Measurements from ENCODE around the gene CLIP3. TPM values are rescaled to one million over a fixed set of nuclear protein-coding genes. Genes with fewer than 3 reads are reported as not detected.
A peak's percentile ranks its signal among the peaks of the same experiment; 100 is the strongest.

Gene CLIP3
- total and polyA plus RNA-seq, 9 of the 15 experiments (the other 6 are each of a cell fraction or from before 2014, with no cell fraction given), result 0.01 to 0.50 (median 0.15) TPM; not detected in 1

GRCh38 chr19:36054119-36054732 lies 21.6 kb upstream of the CLIP3 start, which contains the start of gene THAP8:
Gene THAP8 (minus strand): TSS chr19:36054285. CDS start chr19:36054217, 68 bp downstream.
- H3K9me3 ChIP-seq (replicated peaks; ENCODE audit: control insufficient read depth, insufficient read depth, low read depth, low read length), result no peaks in the 10 kb centered on the region
- H3K36me3 ChIP-seq (ENCODE audit: control insufficient read depth, insufficient read depth, low read length), result peaks cover 25% of the 10 kb centered on the region
- no peaks in the 10 kb centered on the region for H3K27me3 ChIP-seq (ENCODE audit: control insufficient read depth in 2 of 2, insufficient read depth in 2 of 2, low read length in 2 of 2)
- peak within 1 kb of the TSS; percentile 91 for H2AFZ ChIP-seq (ENCODE audit: low read depth, low read length)
- H3K9ac ChIP-seq (ENCODE audit: insufficient read depth in 1 of 2, low read depth in 2 of 2, low read length in 2 of 2), result peak within 1 kb of the TSS; percentile 77 to 96
- peak within 1 kb of the TSS; percentile 55 for H3K4me3 ChIP-seq
- BruUV-seq (replicated peaks), result no TSS peak
- ATAC-seq (peak; percentile 90), FAIRE-seq (peak; percentile 96), DNase-seq (ENCODE audit: extremely low read depth in 1 of 4, low spot score in 3 of 4) (peak; percentile 94 to 99 (median 97))
- WGBS (ENCODE audit: insufficient coverage, low coverage, missing lambda C conversion rate), result 0% methylated on average over 53 of the region's 56 CpGs
- no peaks in the 10 kb centered on the region for H3K9me1 ChIP-seq (ENCODE audit: control insufficient read depth, insufficient read depth, low read length)
- H3K4me2 ChIP-seq (ENCODE audit: insufficient read depth, low read length), result peak within 1 kb of the TSS; percentile 90
- intact Hi-C loops (cut with micrococcal nuclease) (loop anchor here (5.0 kb wide), 1 partner anchor 57 kb away; the partner anchor contains the start of gene SDHAF1), in situ Hi-C loops (cut with MboI) (no loop called here)
- H4K20me1 ChIP-seq (replicated peaks; ENCODE audit: control insufficient read depth, insufficient read depth, low read length), result no peaks in the 10 kb centered on the region
- H3K4me1 ChIP-seq (replicated peaks in 1 of 2; ENCODE audit: control insufficient read depth in 2 of 2, insufficient read depth in 2 of 2, low read length in 2 of 2), result peaks cover 5 to 26% of the 10 kb centered on the region in 2 experiments; a peak in 3 of 5 replicates
- H3K79me2 ChIP-seq (ENCODE audit: control insufficient read depth, insufficient read depth, low read length), result peaks cover 36% of the 10 kb centered on the region
- peak within 1 kb of the TSS; percentile 92 for H3K27ac ChIP-seq (ENCODE audit: extremely low read depth, low read depth, low read length)
- ChIA-PET POLR2A (interaction anchor here (0.5 to 1.5 kb wide), 12 partner anchors 9 to 111 kb away, joined by 3 to 6 read pairs (median 4); partner anchors contain the start of gene ALKBH6), CTCF (ENCODE audit: low intra/inter-chr PET ratio) (interaction anchor here (0.7 to 1.6 kb wide), 3 partner anchors 59 to 112 kb away, joined by 3 to 5 read pairs (median 3); partner anchors contain the start of gene SDHAF1)
- TF ChIP-seq EP300 (IDR thresholded peaks at IDR 0.05; ENCODE audit: low read length) (peak; percentile 7; the same call in 1 of the 2 replicates), ZNF318 (IDR thresholded peaks at IDR 0.05; ENCODE audit: borderline replicate concordance in 1 of 2, low read depth in 1 of 2) (peak in 1 of 2 experiments; percentile 90; a peak in 2 of 4 replicates), ELF4 (CRISPR knock-in tag; IDR thresholded peaks at IDR 0.05) (no peak), TFAM (CRISPR knock-in tag; conservative IDR thresholded peaks at IDR 0.05) (no peak), ATF6 (CRISPR knock-in tag; IDR thresholded peaks at IDR 0.05) (no peak), ZNF76 (CRISPR knock-in tag; IDR thresholded peaks at IDR 0.05; ENCODE audit: borderline replicate concordance) (no peak), ZNF75A (CRISPR knock-in tag; IDR thresholded peaks at IDR 0.05) (no peak)

All from K562 (cell line).